ENCODE data around the gene C9orf43.

- TF ChIP-seq CTCF (IDR thresholded peaks at IDR 0.05) (no peak), HOXA7 (CRISPR knock-in tag; IDR thresholded peaks at IDR 0.05) (no peak), NFE2L2 (conservative IDR thresholded peaks at IDR 0.05; ENCODE audit: low read length) (no peak), MAZ (IDR thresholded peaks at IDR 0.05; ENCODE audit: borderline replicate concordance, low read depth, low read length) (no peak), RAD21 (conservative IDR thresholded peaks at IDR 0.05 in 1 of 2, IDR thresholded peaks at IDR 0.05 in 1 of 2) (no peak), EHMT2 (IDR thresholded peaks at IDR 0.05; ENCODE audit: low read depth) (no peak), EP300 (IDR thresholded peaks at IDR 0.05) (no peak), POLR2A (IDR thresholded peaks at IDR 0.05; ENCODE audit: low read length) (no peak), PBX3 (IDR thresholded peaks at IDR 0.05) (no peak)
Measured at GRCh38 chr9:113369855-113370140, 40.7 kb upstream of the C9orf43 start.

Measured in A549 (cell line).